Measurements from ENCODE around the gene CAVIN3. TPM values are rescaled to one million over a fixed set of nuclear protein-coding genes. Genes with fewer than 3 reads are reported as not detected.

Gene CAVIN3, protein sequence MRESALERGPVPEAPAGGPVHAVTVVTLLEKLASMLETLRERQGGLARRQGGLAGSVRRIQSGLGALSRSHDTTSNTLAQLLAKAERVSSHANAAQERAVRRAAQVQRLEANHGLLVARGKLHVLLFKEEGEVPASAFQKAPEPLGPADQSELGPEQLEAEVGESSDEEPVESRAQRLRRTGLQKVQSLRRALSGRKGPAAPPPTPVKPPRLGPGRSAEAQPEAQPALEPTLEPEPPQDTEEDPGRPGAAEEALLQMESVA
- total RNA-seq, result 10 to 100 TPM; 16.6 to 65.0 (median 25.3) TPM

DNA sequence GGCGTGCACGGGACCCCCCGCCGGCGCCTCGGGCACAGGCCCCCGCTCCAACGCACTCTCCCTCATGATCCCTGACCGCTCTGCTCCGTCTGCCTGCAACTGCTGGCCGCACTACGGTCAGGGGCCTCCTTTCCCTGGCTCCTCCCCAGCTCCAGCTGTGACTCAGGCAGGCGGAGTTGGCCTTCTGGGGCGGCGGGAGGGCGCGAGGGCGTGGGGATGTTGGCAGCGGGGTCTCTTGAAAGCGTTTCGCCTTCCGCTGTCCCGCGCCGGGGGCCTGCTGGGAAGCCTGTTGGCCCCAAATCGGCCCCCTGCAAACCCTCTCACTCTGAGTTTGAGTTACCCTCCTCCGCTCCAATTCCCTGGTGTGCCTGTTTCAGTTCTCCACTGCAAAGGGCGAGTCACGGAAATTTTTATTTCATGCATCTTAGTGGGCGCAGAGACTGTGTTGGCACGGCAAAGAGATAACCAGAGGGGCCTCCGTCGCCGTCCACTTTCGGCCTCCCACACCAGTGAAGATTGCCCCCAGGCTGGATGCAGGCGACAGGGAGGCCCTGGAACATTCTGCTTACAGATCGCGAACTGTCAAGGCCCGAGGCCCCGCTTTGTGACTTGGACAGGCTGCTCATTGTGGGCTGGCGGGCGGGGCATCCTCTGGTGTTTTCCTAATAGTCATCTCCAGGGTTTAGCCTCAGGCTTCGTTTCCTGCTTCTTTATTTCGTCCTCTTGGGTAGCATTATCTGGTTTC lies at the start of gene CAVIN3:
Gene CAVIN3 (minus strand): TSS at position 91 of the 745 bp plus-strand sequence. CDS start 25 bp downstream, at position 66.
- H3K36me3 ChIP-seq, result no peaks in the 10 kb centered on the region
- DNase-seq, result peak; percentile 27
- peaks cover 12 to 60% (median 32%) of the 10 kb centered on the region in 3 donors for H3K4me1 ChIP-seq
- H3K9me3 ChIP-seq, result no peaks in the 10 kb centered on the region
- intact Hi-C loops (cut with DNase I), result no loop called here
- peak within 1 kb of the TSS; percentile 42 to 76 (median 58) for H3K4me3 ChIP-seq
- H3K27ac ChIP-seq, result peak within 1 kb of the TSS; percentile 82 to 98 (median 93)
- H3K27me3 ChIP-seq, result peaks cover 0 to 33% (median 0%) of the 10 kb centered on the region in 4 donors
- peak in 2 of 4 donors; percentile 24 to 76 for TF ChIP-seq POLR2A (IDR thresholded peaks at IDR 0.05)
- TF ChIP-seq, protein P1, sequence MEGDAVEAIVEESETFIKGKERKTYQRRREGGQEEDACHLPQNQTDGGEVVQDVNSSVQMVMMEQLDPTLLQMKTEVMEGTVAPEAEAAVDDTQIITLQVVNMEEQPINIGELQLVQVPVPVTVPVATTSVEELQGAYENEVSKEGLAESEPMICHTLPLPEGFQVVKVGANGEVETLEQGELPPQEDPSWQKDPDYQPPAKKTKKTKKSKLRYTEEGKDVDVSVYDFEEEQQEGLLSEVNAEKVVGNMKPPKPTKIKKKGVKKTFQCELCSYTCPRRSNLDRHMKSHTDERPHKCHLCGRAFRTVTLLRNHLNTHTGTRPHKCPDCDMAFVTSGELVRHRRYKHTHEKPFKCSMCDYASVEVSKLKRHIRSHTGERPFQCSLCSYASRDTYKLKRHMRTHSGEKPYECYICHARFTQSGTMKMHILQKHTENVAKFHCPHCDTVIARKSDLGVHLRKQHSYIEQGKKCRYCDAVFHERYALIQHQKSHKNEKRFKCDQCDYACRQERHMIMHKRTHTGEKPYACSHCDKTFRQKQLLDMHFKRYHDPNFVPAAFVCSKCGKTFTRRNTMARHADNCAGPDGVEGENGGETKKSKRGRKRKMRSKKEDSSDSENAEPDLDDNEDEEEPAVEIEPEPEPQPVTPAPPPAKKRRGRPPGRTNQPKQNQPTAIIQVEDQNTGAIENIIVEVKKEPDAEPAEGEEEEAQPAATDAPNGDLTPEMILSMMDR (IDR thresholded peaks at IDR 0.05), result no peak
- WGBS, 2 donors, result 0 to 6% methylated on average over 13 to 18 of the region's 44 CpGs

DNA sequence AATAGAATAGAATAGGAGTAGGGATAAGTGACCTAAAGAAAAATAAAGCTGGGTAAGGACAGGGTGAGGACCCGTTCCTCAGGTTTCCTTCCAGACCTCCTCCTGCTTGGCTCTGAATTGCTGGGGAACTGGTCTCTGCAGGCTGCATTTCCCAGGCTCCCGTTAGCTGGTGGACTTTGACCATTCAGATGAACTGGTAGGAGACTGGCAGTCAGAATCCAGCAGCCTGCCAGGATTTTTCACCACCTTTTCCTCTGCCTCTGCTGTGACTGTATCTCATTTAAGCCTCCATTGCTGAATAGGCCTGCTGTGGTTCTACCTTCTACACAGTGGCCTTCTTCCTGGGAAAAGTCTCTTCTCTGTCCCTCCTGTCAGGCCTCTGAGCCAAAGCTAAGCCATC lies 45.4 kb upstream of the CAVIN3 start:
- TF ChIP-seq, protein P1 (IDR thresholded peaks at IDR 0.05), result no peak
- TF ChIP-seq POLR2A (IDR thresholded peaks at IDR 0.05), result no peak
- H3K9me3 ChIP-seq, result no peaks in the 10 kb centered on the region
- 40 to 57% methylated on average over 2 of the region's 2 CpGs for WGBS, 2 donors
- peaks cover 0 to 3% (median 0%) of the 10 kb centered on the region in 3 donors for H3K4me1 ChIP-seq
- H3K4me3 ChIP-seq, result no peak overlapping the region
- no peak overlapping the region for H3K27ac ChIP-seq
- no peaks in the 10 kb centered on the region for H3K27me3 ChIP-seq
- intact Hi-C loops (cut with DNase I), result loop anchor here (10.0 kb wide), 1 partner anchor 341 kb away; no protein-coding TSS in a partner anchor
- no peaks in the 10 kb centered on the region for H3K36me3 ChIP-seq
- DNase-seq, result no peak

DNA sequence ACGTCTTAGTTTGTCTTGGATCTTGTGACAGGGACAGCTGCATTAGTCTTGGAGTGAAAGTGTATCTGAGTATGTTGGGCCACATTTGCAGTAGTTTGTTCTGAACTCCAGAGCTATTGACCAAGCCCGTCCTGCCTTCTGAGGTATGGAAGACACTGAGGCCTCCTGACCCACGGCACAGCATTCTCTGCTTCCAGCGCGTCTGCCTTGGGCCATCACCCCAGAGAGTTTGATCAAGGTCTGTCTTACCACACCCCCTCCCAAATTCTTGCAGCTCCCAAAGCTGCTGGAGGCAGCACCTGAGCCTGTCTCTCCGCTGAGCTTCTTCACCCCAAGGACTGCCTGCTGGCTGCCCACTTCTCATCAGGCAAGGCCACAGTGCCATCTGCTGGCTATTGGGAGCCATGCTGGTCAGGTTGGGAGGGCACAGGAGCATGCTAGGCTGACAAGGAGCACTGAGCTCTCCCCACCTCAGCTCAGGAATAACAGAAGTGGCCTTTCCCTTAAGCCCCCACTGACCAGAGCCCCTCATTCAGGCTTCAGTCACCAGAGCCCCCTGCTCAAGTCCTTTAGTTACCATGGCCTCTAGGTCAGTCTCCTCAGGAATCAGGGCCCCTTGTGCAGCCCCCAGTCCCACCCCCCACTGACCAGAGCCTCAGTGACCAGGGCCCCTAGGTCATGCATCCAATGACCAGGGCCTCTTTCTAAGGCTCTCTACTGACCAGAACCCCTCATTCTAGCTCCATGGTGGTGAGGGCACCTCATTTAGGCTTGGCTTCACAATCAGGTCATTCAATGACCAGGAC lies 42.8 kb upstream of the CAVIN3 start:
- TF ChIP-seq, protein P1 (IDR thresholded peaks at IDR 0.05), result peak; percentile 60 to 82 (median 72)
- no peak for TF ChIP-seq POLR2A (IDR thresholded peaks at IDR 0.05)
- no peaks in the 10 kb centered on the region for H3K36me3 ChIP-seq
- H3K9me3 ChIP-seq, result no peaks in the 10 kb centered on the region
- intact Hi-C loops (cut with DNase I), result loop anchor here (10.0 kb wide), 1 partner anchor 338 kb away; no protein-coding TSS in a partner anchor
- peak; percentile 6 for DNase-seq
- H3K4me3 ChIP-seq, result no peak overlapping the region
- no peaks in the 10 kb centered on the region for H3K27me3 ChIP-seq
- H3K27ac ChIP-seq, result peak overlapping the region in 1 of 4 donors; percentile 30
- 40 to 42% methylated on average over 2 to 6 of the region's 6 CpGs for WGBS, 2 donors
- peaks cover 0 to 3% (median 0%) of the 10 kb centered on the region in 3 donors for H3K4me1 ChIP-seq

DNA sequence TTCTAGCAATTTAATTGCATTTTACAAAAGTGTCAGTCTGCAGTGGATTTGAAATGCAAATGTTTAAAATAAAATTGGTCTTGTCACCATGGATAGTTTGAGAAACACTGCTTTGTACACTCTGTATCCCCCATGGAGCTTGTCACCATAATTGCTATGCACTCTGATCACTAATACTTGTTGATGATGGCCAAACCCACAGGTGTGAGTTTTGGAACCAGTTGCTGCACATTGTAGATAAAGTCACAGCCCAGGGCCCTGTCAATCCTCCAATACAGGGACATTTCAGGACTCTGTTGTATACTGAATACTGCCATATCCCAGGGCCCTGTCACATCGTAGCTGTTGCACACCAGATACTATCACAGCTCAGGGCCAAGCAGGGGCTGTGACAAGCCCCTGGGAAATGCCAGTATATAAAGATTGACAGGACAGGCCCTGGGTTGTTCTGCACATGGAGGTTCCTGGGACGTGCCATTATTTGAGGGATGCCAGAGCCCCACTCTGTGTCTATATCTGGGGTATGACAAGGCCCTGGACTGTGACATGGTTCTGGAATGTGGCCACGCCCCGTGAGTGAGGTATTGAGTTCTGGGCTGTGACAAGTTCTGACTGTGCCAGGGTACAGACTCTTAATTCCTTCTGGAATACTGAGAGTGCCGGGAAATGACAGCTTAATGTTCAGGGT lies 42.0 kb upstream of the CAVIN3 start:
- no peaks in the 10 kb centered on the region for H3K27me3 ChIP-seq
- H3K9me3 ChIP-seq, result no peaks in the 10 kb centered on the region
- no peak for TF ChIP-seq POLR2A (IDR thresholded peaks at IDR 0.05)
- TF ChIP-seq, protein P1 (IDR thresholded peaks at IDR 0.05), result no peak
- 62 to 80% methylated on average over 5 of the region's 5 CpGs for WGBS, 2 donors
- no peak overlapping the region for H3K4me3 ChIP-seq
- no peaks in the 10 kb centered on the region for H3K36me3 ChIP-seq
- H3K4me1 ChIP-seq, result peaks cover 0 to 4% (median 0%) of the 10 kb centered on the region in 3 donors
- no peak overlapping the region for H3K27ac ChIP-seq
- no peak for DNase-seq
- intact Hi-C loops (cut with DNase I), result loop anchor here (10.0 kb wide), 1 partner anchor 338 kb away; no protein-coding TSS in a partner anchor
